Stimulated activated CD4-positive, alpha-beta T cell treated with anti-CD3 and anti-CD28 coated beads, Interleukin-12 subunit alpha, Interleukin-12 subunit beta, amount 100 ng/mL, for 48 hours (primary cell): ENCODE results near the gene USP3.
A peak's percentile ranks its signal among the peaks of the same experiment; 100 is the strongest.

Source experiments
- DNase-seq, 3 donors: peaks; one replicate each; pipeline ENCODE4 v3.0.0-alpha.2; 2020; ENCODE audit warnings: low read depth in 2 of 3, low spot score in 1 of 3

The USP3 gene

GRCh38 chr15:63504247-63504978 lies at the start of gene USP3:
TSS of gene USP3 (plus strand) at chr15:63504593. CDS start at chr15:63504740, 147 bp downstream.
- peak; percentile 88 to 96 (median 91) for DNase-seq

GRCh38 chr15:63456258-63456657 lies 48.1 kb upstream of the USP3 start:
- DNase-seq: no peak

GRCh38 chr15:63457379-63457778 lies 47.0 kb upstream of the USP3 start:
- no peak for DNase-seq

- DNase-seq: no peak
Measured at GRCh38 chr15:63458026-63458425, 46.4 kb upstream of the USP3 start.

- DNase-seq: no peak
Measured at GRCh38 chr15:63458794-63459395, 45.5 kb upstream of the USP3 start.

GRCh38 chr15:63460210-63461155 lies 43.9 kb upstream of the USP3 start:
- no peak for DNase-seq

GRCh38 chr15:63461230-63461985 lies 43.0 kb upstream of the USP3 start:
- no peak for DNase-seq

- no peak for DNase-seq
Measured at GRCh38 chr15:63462088-63462487, 42.3 kb upstream of the USP3 start.

- DNase-seq: no peak
Measured at GRCh38 chr15:63463036-63463435, 41.4 kb upstream of the USP3 start.

GRCh38 chr15:63463793-63464192 lies 40.6 kb upstream of the USP3 start:
- no peak for DNase-seq

- no peak for DNase-seq
Measured at GRCh38 chr15:63465104-63465503, 39.3 kb upstream of the USP3 start.

GRCh38 chr15:63466378-63467192 lies 37.8 kb upstream of the USP3 start:
- DNase-seq: peak in 1 of 3 donors; percentile 81

- peak in 1 of 3 donors; percentile 28 for DNase-seq
Measured at GRCh38 chr15:63469190-63469589, 35.2 kb upstream of the USP3 start.

GRCh38 chr15:63469984-63470383 lies 34.4 kb upstream of the USP3 start:
- no peak for DNase-seq

- DNase-seq: no peak
Measured at GRCh38 chr15:63473007-63473748, 31.2 kb upstream of the USP3 start.

GRCh38 chr15:63473749-63473998 lies 30.7 kb upstream of the USP3 start:
- DNase-seq: no peak

- DNase-seq: peak in 1 of 3 donors; percentile 51
Measured at GRCh38 chr15:63473999-63474809, 30.2 kb upstream of the USP3 start.

GRCh38 chr15:63474810-63475316 lies 29.5 kb upstream of the USP3 start:
- DNase-seq: no peak

GRCh38 chr15:63475707-63476106 lies 28.7 kb upstream of the USP3 start:
- DNase-seq: no peak
